ENCODE data around the gene SET. TPM values are rescaled to one million over a fixed set of nuclear protein-coding genes. Genes with fewer than 3 reads are reported as not detected.

The SET gene
- total and polyA plus RNA-seq, 2 of the 13 experiments (the other 11 are each of a cell fraction or from before 2014, with no cell fraction given) = 94.2 to 611 TPM

DNA sequence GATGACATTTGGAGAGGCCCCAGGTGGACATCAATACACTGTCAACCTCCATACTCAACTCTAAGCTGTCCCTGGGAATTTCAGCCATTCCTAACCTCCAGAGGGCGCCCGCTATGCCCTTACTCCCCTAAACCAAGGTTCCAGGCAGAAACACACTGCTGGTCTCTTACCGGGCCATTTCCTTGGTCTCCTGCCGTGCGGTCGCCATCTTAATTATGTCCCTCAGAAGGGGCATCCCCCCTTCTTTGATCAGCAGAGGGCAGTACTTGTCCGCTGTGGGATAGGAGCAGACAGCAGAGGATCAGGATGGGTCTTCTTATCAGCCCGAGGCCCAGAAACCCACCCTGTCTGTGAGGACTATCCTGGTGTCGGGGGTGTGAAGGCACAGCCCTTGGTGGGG lies 44.2 kb downstream of the SET start (continued):
- TF ChIP-seq ZMYM4 (CRISPR knock-in tag; IDR thresholded peaks at IDR 0.05) (peak; percentile 67), YEATS2 (CRISPR knock-in tag; IDR thresholded peaks at IDR 0.05; ENCODE audit: borderline replicate concordance) (0 out of 2 replicates have a peak, but pooled peaks have one; percentile 25), ARHGAP35 (CRISPR knock-in tag; IDR thresholded peaks at IDR 0.05; ENCODE audit: borderline replicate concordance) (no peak), FOXP4 (CRISPR knock-in tag; IDR thresholded peaks at IDR 0.05) (no peak), ZNF12 (CRISPR knock-in tag; IDR thresholded peaks at IDR 0.05) (peak; percentile 24; the same call in 1 of the 2 replicates), NR2C2 (CRISPR knock-in tag; IDR thresholded peaks at IDR 0.05; ENCODE audit: borderline replicate concordance) (peak; percentile 30; the same call in 1 of the 2 replicates), CBFB (CRISPR knock-in tag; IDR thresholded peaks at IDR 0.05) (peak; percentile 23; the same call in 1 of the 2 replicates), ZNF232 (CRISPR knock-in tag; IDR thresholded peaks at IDR 0.05; ENCODE audit: borderline replicate concordance) (no peak), FOXJ3 (CRISPR knock-in tag; IDR thresholded peaks at IDR 0.05; ENCODE audit: borderline replicate concordance) (no peak), ASH2L (IDR thresholded peaks at IDR 0.05; ENCODE audit: insufficient read length, low read depth, low read length) (peak; percentile 23), ELF1 (CRISPR knock-in tag; IDR thresholded peaks at IDR 0.05) (peak; percentile 54), ZNF691 (CRISPR knock-in tag; IDR thresholded peaks at IDR 0.05; ENCODE audit: borderline replicate concordance, low read depth) (peak; percentile 39; the same call in 1 of the 2 replicates), PHF20 (CRISPR knock-in tag; IDR thresholded peaks at IDR 0.05) (peak; percentile 43; the same call in 1 of the 2 replicates)
- TF ChIP-seq, protein P1, sequence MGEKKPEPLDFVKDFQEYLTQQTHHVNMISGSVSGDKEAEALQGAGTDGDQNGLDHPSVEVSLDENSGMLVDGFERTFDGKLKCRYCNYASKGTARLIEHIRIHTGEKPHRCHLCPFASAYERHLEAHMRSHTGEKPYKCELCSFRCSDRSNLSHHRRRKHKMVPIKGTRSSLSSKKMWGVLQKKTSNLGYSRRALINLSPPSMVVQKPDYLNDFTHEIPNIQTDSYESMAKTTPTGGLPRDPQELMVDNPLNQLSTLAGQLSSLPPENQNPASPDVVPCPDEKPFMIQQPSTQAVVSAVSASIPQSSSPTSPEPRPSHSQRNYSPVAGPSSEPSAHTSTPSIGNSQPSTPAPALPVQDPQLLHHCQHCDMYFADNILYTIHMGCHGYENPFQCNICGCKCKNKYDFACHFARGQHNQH (CRISPR knock-in tag; IDR thresholded peaks at IDR 0.05) = 0 out of 2 replicates have a peak, but pooled peaks have one; percentile 51
- TF ChIP-seq, protein P2, sequence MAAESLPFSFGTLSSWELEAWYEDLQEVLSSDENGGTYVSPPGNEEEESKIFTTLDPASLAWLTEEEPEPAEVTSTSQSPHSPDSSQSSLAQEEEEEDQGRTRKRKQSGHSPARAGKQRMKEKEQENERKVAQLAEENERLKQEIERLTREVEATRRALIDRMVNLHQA (CRISPR knock-in tag; IDR thresholded peaks at IDR 0.05) = no peak
